ENCODE data around the gene ARF6.

- TF ChIP-seq EP300 (IDR thresholded peaks at IDR 0.05) = no peak
- TF ChIP-seq, protein P1, sequence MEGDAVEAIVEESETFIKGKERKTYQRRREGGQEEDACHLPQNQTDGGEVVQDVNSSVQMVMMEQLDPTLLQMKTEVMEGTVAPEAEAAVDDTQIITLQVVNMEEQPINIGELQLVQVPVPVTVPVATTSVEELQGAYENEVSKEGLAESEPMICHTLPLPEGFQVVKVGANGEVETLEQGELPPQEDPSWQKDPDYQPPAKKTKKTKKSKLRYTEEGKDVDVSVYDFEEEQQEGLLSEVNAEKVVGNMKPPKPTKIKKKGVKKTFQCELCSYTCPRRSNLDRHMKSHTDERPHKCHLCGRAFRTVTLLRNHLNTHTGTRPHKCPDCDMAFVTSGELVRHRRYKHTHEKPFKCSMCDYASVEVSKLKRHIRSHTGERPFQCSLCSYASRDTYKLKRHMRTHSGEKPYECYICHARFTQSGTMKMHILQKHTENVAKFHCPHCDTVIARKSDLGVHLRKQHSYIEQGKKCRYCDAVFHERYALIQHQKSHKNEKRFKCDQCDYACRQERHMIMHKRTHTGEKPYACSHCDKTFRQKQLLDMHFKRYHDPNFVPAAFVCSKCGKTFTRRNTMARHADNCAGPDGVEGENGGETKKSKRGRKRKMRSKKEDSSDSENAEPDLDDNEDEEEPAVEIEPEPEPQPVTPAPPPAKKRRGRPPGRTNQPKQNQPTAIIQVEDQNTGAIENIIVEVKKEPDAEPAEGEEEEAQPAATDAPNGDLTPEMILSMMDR (IDR thresholded peaks at IDR 0.05) = no peak
Measured at GRCh38 chr14:49863487-49864281, 29.2 kb upstream of the ARF6 start.
